K562 (cell line): ENCODE data around the gene HS6ST1. TPM values are rescaled to one million over a fixed set of nuclear protein-coding genes. Genes with fewer than 3 reads are reported as not detected.

Experiments used
- ATAC-seq: fragments of 200-7000 bp; cut with Tn5 transposase; 3 replicates; pipeline ENCODE4 v1.9.1; 2020; ENCODE audit warnings: moderate library complexity
- BruUV-seq: library from RNA; stranded (reverse); fragments of 400-500 nt; replicated peaks from 2 replicates; lab custom pipeline; 2021; lab: Mats Ljungman, UMichigan
- CTCF ChIA-PET: fragments of 300-600 bp; formaldehyde crosslinking; extraction: SDS; loops from one replicate; lab custom pipeline; 2021; ENCODE audit warnings: low intra/inter-chr PET ratio; lab: Yijun Ruan, JAX
- POLR2A ChIA-PET: fragments of 300-600, 350-650 bp; sonication (Branson Sonifier 250); formaldehyde crosslinking; extraction: SDS; loops from one replicate; lab custom pipeline; 2021; ENCODE audit warnings: antibody characterized with exemption, inconsistent platforms; lab: Yijun Ruan, JAX
- DNase-seq, 4 experiments: peaks; one replicate each; pipeline versions ENCODE4 v3.0.0 to v3.0.0-alpha.2; 2011 to 2018; ENCODE audit warnings: low spot score in 3 of 4, mixed read lengths in 3 of 4; ENCODE audit errors: extremely low read depth in 1 of 4
- FAIRE-seq: peaks from 2 replicates; lab custom pipeline; 2011; peaks lifted over from hg19 to GRCh38; lab: Jason Lieb, UNC
- H2AFZ ChIP-seq: 2 replicates; pipeline ENCODE4 v1.6.0; 2011; ENCODE audit warnings: low read depth, low read length, control low read depth, inconsistent platforms
- H3K27ac ChIP-seq: fragments of 200-600 bp; 3 replicates; pipeline ENCODE4 v1.8.0; 2011; ENCODE audit warnings: low read depth, mild to moderate bottlenecking, control low read depth, inconsistent platforms, low read length, moderate library complexity, mixed read lengths; ENCODE audit errors: extremely low read depth
- H3K27me3 ChIP-seq, 2 experiments: fragments of 300-600 bp in 1 of 2; 2 replicates in 1 of 2; 3 replicates in 1 of 2; pipeline versions ENCODE4 v1.6.0 to v1.8.0; 2011; ENCODE audit warnings: inconsistent platforms in 2 of 2, low read length in 2 of 2, mild to moderate bottlenecking in 1 of 2, mixed read lengths in 1 of 2, moderate library complexity in 1 of 2; ENCODE audit not compliant: control insufficient read depth in 2 of 2, insufficient read depth in 2 of 2
- H3K36me3 ChIP-seq: fragments of 300-600 bp; 3 replicates; pipeline ENCODE4 v1.8.0; 2011; ENCODE audit warnings: mild to moderate bottlenecking, low read length, inconsistent platforms; ENCODE audit not compliant: control insufficient read depth, insufficient read depth
- H3K4me1 ChIP-seq, 2 experiments: fragments of 200-600 bp in 1 of 2; replicated peaks in 1 of 2; 2 replicates in 1 of 2; 3 replicates in 1 of 2; pipeline versions ENCODE4 v1.5.1 to v1.8.0; 2011; ENCODE audit warnings: inconsistent platforms in 2 of 2, low read length in 2 of 2, mild to moderate bottlenecking in 1 of 2, mixed read lengths in 1 of 2, moderate library complexity in 1 of 2; ENCODE audit not compliant: control insufficient read depth in 2 of 2, insufficient read depth in 2 of 2
- H3K4me2 ChIP-seq: 2 replicates; pipeline ENCODE4 v1.6.1; 2011; ENCODE audit warnings: low read length, control low read depth, inconsistent platforms, mixed read lengths; ENCODE audit not compliant: insufficient read depth
- H3K4me3 ChIP-seq: fragments of 200-600 bp; sonication (generic), shearing (Covaris generic); 2 replicates; pipeline ENCODE4 v1.5.1; 2016; ENCODE audit warnings: control low read depth, inconsistent platforms
- H3K79me2 ChIP-seq: fragments of 200-600 bp; 3 replicates; pipeline ENCODE4 v1.8.0; 2011; ENCODE audit warnings: low read length, inconsistent platforms; ENCODE audit not compliant: control insufficient read depth, insufficient read depth
- H3K9ac ChIP-seq, 2 experiments: 2 replicates each; pipeline versions ENCODE4 v1.6.0 to v1.6.1; 2011; ENCODE audit warnings: low read depth in 2 of 2, low read length in 2 of 2, control low read depth in 1 of 2, inconsistent platforms in 1 of 2, mild to moderate bottlenecking in 1 of 2, mixed read lengths in 1 of 2; ENCODE audit not compliant: insufficient read depth in 1 of 2
- H3K9me1 ChIP-seq: one replicate; pipeline ENCODE4 v1.6.0; 2011; ENCODE audit warnings: inconsistent platforms, mild to moderate bottlenecking, low read length, moderate library complexity; ENCODE audit not compliant: control insufficient read depth, insufficient read depth
- H3K9me3 ChIP-seq: replicated peaks from 2 replicates; pipeline ENCODE4 v1.5.1; 2011; ENCODE audit warnings: low read depth, low read length, inconsistent platforms; ENCODE audit not compliant: control insufficient read depth, insufficient read depth
- H4K20me1 ChIP-seq: replicated peaks from 2 replicates; pipeline ENCODE4 v1.6.1; 2011; ENCODE audit warnings: low read length, inconsistent platforms, mixed read lengths; ENCODE audit not compliant: control insufficient read depth, insufficient read depth
- ESRRB ChIP-seq: fragments of 250-450 bp; sonication (Bioruptor Pico); IDR thresholded peaks from 2 replicates; pipeline ENCODE4 v1.5.0; 2020; ENCODE audit warnings: mild to moderate bottlenecking, moderate library complexity, borderline replicate concordance
- FOXK2 ChIP-seq, 2 experiments: fragments of 450-650 bp; IDR thresholded peaks in 1 of 2; conservative IDR thresholded peaks in 1 of 2; 2 replicates each; pipeline ENCODE4 v1.6.1; 2016; ENCODE audit warnings: low read depth in 2 of 2, mild to moderate bottlenecking in 1 of 2
- GABPA ChIP-seq: fragments of 200-800 bp; sonication (Bioruptor generic); conservative IDR thresholded peaks from 2 replicates; pipeline ENCODE4 v1.6.1; 2016; ENCODE audit warnings: low read depth, missing genetic modification characterization, missing compliant biosample characterization
- GABPB1 ChIP-seq: sonication (generic); formaldehyde crosslinking; IDR thresholded peaks from 2 replicates; pipeline ENCODE4 v1.8.0; 2022; ENCODE audit warnings: mild to moderate bottlenecking, missing genetic modification reagents
- ID3 ChIP-seq, 2 experiments: fragments of 250-450 bp in 1 of 2; fragments of 450-650 bp in 1 of 2; sonication (Bioruptor Pico) in 1 of 2; IDR thresholded peaks; 2 replicates each; pipeline versions ENCODE4 v1.6.1 to v1.8.0; 2016 to 2021; ENCODE audit warnings: mild to moderate bottlenecking in 2 of 2, moderate library complexity in 2 of 2, missing compliant biosample characterization in 1 of 2, missing genetic modification characterization in 1 of 2
- LARP7 ChIP-seq: fragments of 450-650 bp; IDR thresholded peaks from 2 replicates; pipeline ENCODE4 v1.6.1; 2016
- MAX ChIP-seq: sonication (generic); formaldehyde crosslinking; IDR thresholded peaks from 2 replicates; pipeline ENCODE4 v1.9.0; 2022; ENCODE audit warnings: mild to moderate bottlenecking, missing genetic modification reagents
- NONO ChIP-seq, 2 experiments: fragments of 200-400 bp in 1 of 2; fragments of 450-650 bp in 1 of 2; formaldehyde crosslinking in 1 of 2; IDR thresholded peaks; 2 replicates each; pipeline ENCODE4 v1.6.1; 2017; ENCODE audit warnings: low read depth in 2 of 2, mild to moderate bottlenecking in 2 of 2, moderate library complexity in 2 of 2, low read length in 1 of 2
- PTTG1 ChIP-seq: fragments of 450-650 bp; IDR thresholded peaks from 2 replicates; pipeline ENCODE4 v1.6.1; 2016; ENCODE audit warnings: low read depth, mild to moderate bottlenecking, missing genetic modification characterization, missing compliant biosample characterization
- SAFB2 ChIP-seq: fragments of 200-400 bp; formaldehyde crosslinking; IDR thresholded peaks from 2 replicates; pipeline ENCODE4 v1.6.1; 2018; ENCODE audit warnings: borderline replicate concordance, low read length, low read depth, moderate library complexity; ENCODE audit not compliant: severe bottlenecking
- TAF9B ChIP-seq: fragments of 450-650 bp; IDR thresholded peaks from 2 replicates; pipeline ENCODE4 v1.6.1; 2018; ENCODE audit warnings: mild to moderate bottlenecking; ENCODE audit not compliant: partially characterized antibody
- TRIM24 ChIP-seq, 2 experiments: fragments of 450-650 bp; IDR thresholded peaks; 2 replicates each; pipeline ENCODE4 v1.6.1; 2016
- ZNF431 ChIP-seq: sonication (generic); formaldehyde crosslinking; IDR thresholded peaks from 2 replicates; pipeline ENCODE4 v1.8.0; 2022; ENCODE audit warnings: mild to moderate bottlenecking, missing genetic modification reagents
- ZNF444 ChIP-seq: fragments of 250-450 bp; sonication (Bioruptor Pico); IDR thresholded peaks from 2 replicates; pipeline ENCODE4 v1.4.0; 2020; ENCODE audit warnings: mild to moderate bottlenecking, moderate library complexity
- WGBS: fragments of 100-300 bp; shearing (Covaris generic); methylation state at CpG from one replicate; pipeline ENCODE4 v1.1.6; 2016; ENCODE audit warnings: low coverage, mixed read lengths; ENCODE audit not compliant: insufficient coverage; ENCODE audit errors: missing lambda C conversion rate; 5-methylcytosine and 5-hydroxymethylcytosine counted together
- in situ Hi-C: fragments of 300-500 bp; cut with MboI; formaldehyde crosslinking; loops from 4 replicates; pipeline ENCODE4 v1.15.0; 2018; ENCODE audit warnings: inconsistent platforms, mixed read lengths
- intact Hi-C: fragments of 100-400 bp; cut with micrococcal nuclease; formaldehyde crosslinking; loops from 2 replicates; pipeline ENCODE4 v1.14.2; 2022
- polyA plus RNA-seq, 8 experiments: library from polyadenylated mRNA; depleted of rRNA in 4 of 8; stranded (reverse) in 5 of 8; unstranded in 3 of 8; fragments of >200 nt; fragmentation: Nextera tagmentation in 2 of 8; fragmentation: Illumina TruSeq in 1 of 8; extraction: Ambion mirVana in 2 of 8; extraction: Trizol in 1 of 8; gene quantifications; 2 replicates each; pipeline versions ENCODE4 v1.2.1 to v1.2.3, GENCODE V29; 2011 to 2014; ENCODE audit warnings: inconsistent platforms in 1 of 8, missing spikeins in 1 of 8
- total RNA-seq, 7 experiments: library from RNA; depleted of rRNA in 6 of 7; stranded (reverse); fragments of >200 nt in 6 of 7; fragmentation: Illumina TruSeq in 2 of 7; extraction: Trizol in 2 of 7; gene quantifications; 2 replicates each; pipeline versions ENCODE4 v1.2.1 to v1.2.3, GENCODE V29; 2011 to 2021; ENCODE audit warnings: low replicate concordance in 1 of 7
- TF ChIP-seq, protein P1 (sequence below): fragments of 250-450 bp; sonication (Bioruptor Pico); IDR thresholded peaks from 2 replicates; pipeline ENCODE4 v1.5.0; 2021; ENCODE audit warnings: mild to moderate bottlenecking, borderline replicate concordance
- TF ChIP-seq, protein P2 (sequence below): sonication (generic); formaldehyde crosslinking; IDR thresholded peaks from 2 replicates; pipeline ENCODE4 v1.8.1; 2023; ENCODE audit warnings: mild to moderate bottlenecking, missing genetic modification reagents

The HS6ST1 gene
- total and polyA plus RNA-seq, 9 of the 15 experiments (the other 6 are each of a cell fraction or from before 2014, with no cell fraction given): 0.06 to 7.4 (median 3.8) TPM

DNA sequence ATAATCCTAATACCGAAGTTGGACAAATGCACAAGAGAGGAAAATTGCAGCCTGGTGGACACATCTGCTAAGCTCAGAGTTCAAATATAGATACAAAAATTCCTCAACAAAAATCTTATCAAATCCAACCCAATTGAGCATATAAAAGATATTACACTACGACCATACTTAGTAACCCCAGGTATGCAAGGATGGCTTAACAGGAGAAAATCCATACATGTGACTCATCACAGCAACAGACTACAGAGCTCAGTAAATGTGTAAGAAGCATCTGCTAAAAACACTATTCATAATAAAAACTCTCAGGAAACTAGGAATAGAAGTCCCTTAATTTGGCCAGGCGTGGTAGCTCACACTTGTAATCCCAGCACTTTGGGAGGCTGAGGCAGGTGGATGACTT lies 28.3 kb downstream of the HS6ST1 start:
- DNase-seq (no peak), ATAC-seq (no peak), FAIRE-seq (no peak)
- no peak overlapping the region for H3K4me2 ChIP-seq
- no peaks in the 10 kb centered on the region for H3K9me3 ChIP-seq
- 44% methylated on average over 3 of the region's 3 CpGs for WGBS
- no peaks in the 10 kb centered on the region for H3K79me2 ChIP-seq
- BruUV-seq: no TSS peak
- no peak overlapping the region for H3K9ac ChIP-seq
- intact Hi-C loops (no loop called here), in situ Hi-C loops (no loop called here)
- no peak overlapping the region for H2AFZ ChIP-seq
- no peaks in the 10 kb centered on the region for H3K9me1 ChIP-seq
- ChIA-PET POLR2A (no interaction called here), CTCF (no interaction called here)
- H4K20me1 ChIP-seq: peaks cover 3% of the 10 kb centered on the region; the same call in 1 of the 2 replicates
- TF ChIP-seq ZNF444 (CRISPR knock-in tag) (no peak), ESRRB (CRISPR knock-in tag) (no peak), FOXK2 (conservative IDR thresholded peaks at IDR 0.05 in 1 of 2, IDR thresholded peaks at IDR 0.05 in 1 of 2; ENCODE audit: low read depth in 2 of 2) (no peak), GABPA (tag) (no peak), ID3 (CRISPR knock-in tag; IDR thresholded peaks at IDR 0.05) (no peak), ID3 (tag; IDR thresholded peaks at IDR 0.05) (no peak), NONO (IDR thresholded peaks at IDR 0.05; ENCODE audit: low read depth in 2 of 2, low read length in 1 of 2) (no peak), ZNF431 (CRISPR knock-in tag) (no peak), TRIM24 (IDR thresholded peaks at IDR 0.05) (no peak), PTTG1 (tag) (no peak), SAFB2 (no peak), GABPB1 (CRISPR knock-in tag) (no peak), MAX (CRISPR knock-in tag) (no peak), LARP7 (no peak), TAF9B (no peak)
- TF ChIP-seq, protein P1, sequence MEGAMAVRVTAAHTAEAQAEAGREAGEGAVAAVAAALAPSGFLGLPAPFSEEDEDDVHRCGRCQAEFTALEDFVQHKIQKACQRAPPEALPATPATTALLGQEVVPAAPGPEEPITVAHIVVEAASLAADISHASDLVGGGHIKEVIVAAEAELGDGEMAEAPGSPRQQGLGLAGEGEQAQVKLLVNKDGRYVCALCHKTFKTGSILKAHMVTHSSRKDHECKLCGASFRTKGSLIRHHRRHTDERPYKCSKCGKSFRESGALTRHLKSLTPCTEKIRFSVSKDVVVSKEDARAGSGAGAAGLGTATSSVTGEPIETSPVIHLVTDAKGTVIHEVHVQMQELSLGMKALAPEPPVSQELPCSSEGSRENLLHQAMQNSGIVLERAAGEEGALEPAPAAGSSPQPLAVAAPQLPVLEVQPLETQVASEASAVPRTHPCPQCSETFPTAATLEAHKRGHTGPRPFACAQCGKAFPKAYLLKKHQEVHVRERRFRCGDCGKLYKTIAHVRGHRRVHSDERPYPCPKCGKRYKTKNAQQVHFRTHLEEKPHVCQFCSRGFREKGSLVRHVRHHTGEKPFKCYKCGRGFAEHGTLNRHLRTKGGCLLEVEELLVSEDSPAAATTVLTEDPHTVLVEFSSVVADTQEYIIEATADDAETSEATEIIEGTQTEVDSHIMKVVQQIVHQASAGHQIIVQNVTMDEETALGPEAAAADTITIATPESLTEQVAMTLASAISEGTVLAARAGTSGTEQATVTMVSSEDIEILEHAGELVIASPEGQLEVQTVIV (CRISPR knock-in tag): no peak
- TF ChIP-seq, protein P2, sequence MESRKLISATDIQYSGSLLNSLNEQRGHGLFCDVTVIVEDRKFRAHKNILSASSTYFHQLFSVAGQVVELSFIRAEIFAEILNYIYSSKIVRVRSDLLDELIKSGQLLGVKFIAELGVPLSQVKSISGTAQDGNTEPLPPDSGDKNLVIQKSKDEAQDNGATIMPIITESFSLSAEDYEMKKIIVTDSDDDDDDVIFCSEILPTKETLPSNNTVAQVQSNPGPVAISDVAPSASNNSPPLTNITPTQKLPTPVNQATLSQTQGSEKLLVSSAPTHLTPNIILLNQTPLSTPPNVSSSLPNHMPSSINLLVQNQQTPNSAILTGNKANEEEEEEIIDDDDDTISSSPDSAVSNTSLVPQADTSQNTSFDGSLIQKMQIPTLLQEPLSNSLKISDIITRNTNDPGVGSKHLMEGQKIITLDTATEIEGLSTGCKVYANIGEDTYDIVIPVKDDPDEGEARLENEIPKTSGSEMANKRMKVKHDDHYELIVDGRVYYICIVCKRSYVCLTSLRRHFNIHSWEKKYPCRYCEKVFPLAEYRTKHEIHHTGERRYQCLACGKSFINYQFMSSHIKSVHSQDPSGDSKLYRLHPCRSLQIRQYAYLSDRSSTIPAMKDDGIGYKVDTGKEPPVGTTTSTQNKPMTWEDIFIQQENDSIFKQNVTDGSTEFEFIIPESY (CRISPR knock-in tag): no peak
- H3K27ac ChIP-seq: no peak overlapping the region
- no peaks in the 10 kb centered on the region for H3K36me3 ChIP-seq
- H3K4me1 ChIP-seq: peaks cover 0 to 16% of the 10 kb centered on the region in 2 experiments; a peak in 1 of 5 replicates
- H3K27me3 ChIP-seq: no peaks in the 10 kb centered on the region
- no peak overlapping the region for H3K4me3 ChIP-seq
